Endodermal cell (in vitro differentiated cells): ENCODE measurements around the gene IL36RN. TPM values are rescaled to one million over a fixed set of nuclear protein-coding genes. Genes with fewer than 3 reads are reported as not detected.

Experiments used
- DNase-seq: peaks from one replicate; pipeline ENCODE4 v3.0.0-alpha.2; 2017
- H3K27ac ChIP-seq: 2 replicates; pipeline ENCODE4 v1.5.1; 2013; ENCODE audit warnings: mild to moderate bottlenecking, low read depth, low read length, moderate library complexity
- H3K27me3 ChIP-seq: 2 replicates; pipeline ENCODE4 v1.6.1; 2013; ENCODE audit warnings: mild to moderate bottlenecking, low read length, moderate library complexity; ENCODE audit not compliant: insufficient read depth, control insufficient read depth, poor library complexity, severe bottlenecking
- H3K36me3 ChIP-seq: 2 replicates; pipeline ENCODE4 v1.7.0; 2013; ENCODE audit warnings: mild to moderate bottlenecking, low read length, moderate library complexity; ENCODE audit not compliant: control insufficient read depth, insufficient read depth
- H3K4me1 ChIP-seq: one replicate; pipeline ENCODE4 v1.7.0; 2013; ENCODE audit warnings: low read length; ENCODE audit not compliant: control insufficient read depth, insufficient read depth
- H3K4me3 ChIP-seq: 2 replicates; pipeline ENCODE4 v1.5.1; 2013; ENCODE audit warnings: mild to moderate bottlenecking, low read length, moderate library complexity
- H3K9ac ChIP-seq: 2 replicates; pipeline ENCODE4 v1.6.1; 2013; ENCODE audit warnings: mild to moderate bottlenecking, low read length, moderate library complexity; ENCODE audit not compliant: poor library complexity, severe bottlenecking; ENCODE audit errors: extremely low read depth
- H3K9me3 ChIP-seq: 2 replicates; pipeline ENCODE4 v1.6.1; 2013; ENCODE audit warnings: mild to moderate bottlenecking, low read length, moderate library complexity; ENCODE audit not compliant: control insufficient read depth
- H3K27ac Mint-ChIP-seq: 2 replicates; pipeline ENCODE4 v1.8.0; 2020; ENCODE audit warnings: mixed read lengths
- H3K27me3 Mint-ChIP-seq: 2 replicates; pipeline ENCODE4 v1.8.0; 2021; ENCODE audit warnings: mild to moderate bottlenecking, mixed read lengths; ENCODE audit not compliant: insufficient read depth
- H3K36me3 Mint-ChIP-seq: 2 replicates; pipeline ENCODE4 v1.8.0; 2020; ENCODE audit warnings: low read depth, mixed read lengths
- H3K4me1 Mint-ChIP-seq: 2 replicates; pipeline ENCODE4 v1.8.0; 2020; ENCODE audit warnings: mixed read lengths
- H3K4me3 Mint-ChIP-seq: 2 replicates; pipeline ENCODE4 v1.8.0; 2020; ENCODE audit warnings: mild to moderate bottlenecking, moderate library complexity, mixed read lengths
- H3K9me3 Mint-ChIP-seq: 2 replicates; pipeline ENCODE4 v1.8.0; 2020; ENCODE audit warnings: mild to moderate bottlenecking, mixed read lengths
- WGBS, 2 experiments: methylation state at CpG; one replicate each; pipeline versions ENCODE4 v1.1.5 to v1.1.7; 2013; ENCODE audit warnings: missing lambda C conversion rate in 2 of 2, mixed read lengths in 1 of 2; ENCODE audit not compliant: insufficient coverage in 1 of 2, insufficient read length in 1 of 2; 5-methylcytosine and 5-hydroxymethylcytosine counted together
- total RNA-seq, 2 donors: library from RNA; stranded (reverse); fragmentation: NEBNext Ultra II Directional in 1 of 2; extraction: Animal tissue kit (Norgen Biotek cat#: 25700) in 1 of 2; gene quantifications; 2 replicates in 1 of 2; 3 replicates in 1 of 2; pipeline ENCODE4 v1.2.1, GENCODE V29; 2021
- TF ChIP-seq, protein P1 (sequence below): fragments of 200-600 bp; sonication (generic); conservative IDR thresholded peaks from 2 replicates; pipeline ENCODE4 v1.5.0; 2021; ENCODE audit warnings: antibody characterized with exemption, mild to moderate bottlenecking

The IL36RN gene
- total RNA-seq, 2 donors from 2014 or later = not detected

DNA sequence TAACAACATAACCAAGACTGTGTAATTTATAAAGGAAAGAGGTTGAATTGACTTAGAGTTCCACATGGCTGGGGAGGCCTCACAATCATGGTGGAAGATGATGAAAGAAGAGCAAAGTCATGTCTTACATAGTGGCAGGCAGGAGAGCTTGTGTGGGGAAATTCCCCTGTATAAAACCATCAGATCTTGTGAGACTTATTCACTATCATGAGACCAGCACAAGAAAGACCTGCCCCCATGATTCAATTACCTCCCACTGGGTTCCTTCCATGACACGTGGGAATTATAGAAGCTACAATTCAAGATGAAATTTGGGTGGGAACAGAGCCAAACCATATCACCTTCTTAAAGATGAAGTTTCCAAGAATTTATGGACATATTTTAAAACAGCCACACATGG lies 2.5 kb upstream of the IL36RN start:
- Mint-ChIP-seq H3K9me3 (peaks cover 37% of the 10 kb centered on the region), H3K27me3 (peaks cover 39% of the 10 kb centered on the region), H3K4me1 (no peaks in the 10 kb centered on the region), H3K27ac (no peak overlapping the region), H3K4me3 (no peak overlapping the region), H3K36me3 (no peaks in the 10 kb centered on the region)
- Histone ChIP-seq H3K4me3 (no peak overlapping the region), H3K27me3 (peaks cover 7% of the 10 kb centered on the region), H3K9ac (no peak overlapping the region), H3K4me1 (no peaks in the 10 kb centered on the region), H3K36me3 (no peaks in the 10 kb centered on the region), H3K27ac (no peak overlapping the region), H3K9me3 (peaks cover 27% of the 10 kb centered on the region)
- TF ChIP-seq, protein P1, sequence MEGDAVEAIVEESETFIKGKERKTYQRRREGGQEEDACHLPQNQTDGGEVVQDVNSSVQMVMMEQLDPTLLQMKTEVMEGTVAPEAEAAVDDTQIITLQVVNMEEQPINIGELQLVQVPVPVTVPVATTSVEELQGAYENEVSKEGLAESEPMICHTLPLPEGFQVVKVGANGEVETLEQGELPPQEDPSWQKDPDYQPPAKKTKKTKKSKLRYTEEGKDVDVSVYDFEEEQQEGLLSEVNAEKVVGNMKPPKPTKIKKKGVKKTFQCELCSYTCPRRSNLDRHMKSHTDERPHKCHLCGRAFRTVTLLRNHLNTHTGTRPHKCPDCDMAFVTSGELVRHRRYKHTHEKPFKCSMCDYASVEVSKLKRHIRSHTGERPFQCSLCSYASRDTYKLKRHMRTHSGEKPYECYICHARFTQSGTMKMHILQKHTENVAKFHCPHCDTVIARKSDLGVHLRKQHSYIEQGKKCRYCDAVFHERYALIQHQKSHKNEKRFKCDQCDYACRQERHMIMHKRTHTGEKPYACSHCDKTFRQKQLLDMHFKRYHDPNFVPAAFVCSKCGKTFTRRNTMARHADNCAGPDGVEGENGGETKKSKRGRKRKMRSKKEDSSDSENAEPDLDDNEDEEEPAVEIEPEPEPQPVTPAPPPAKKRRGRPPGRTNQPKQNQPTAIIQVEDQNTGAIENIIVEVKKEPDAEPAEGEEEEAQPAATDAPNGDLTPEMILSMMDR = no peak
- DNase-seq = no peak
- WGBS, 2 experiments = 57 to 70% methylated on average over 1 of the region's 1 CpG

DNA sequence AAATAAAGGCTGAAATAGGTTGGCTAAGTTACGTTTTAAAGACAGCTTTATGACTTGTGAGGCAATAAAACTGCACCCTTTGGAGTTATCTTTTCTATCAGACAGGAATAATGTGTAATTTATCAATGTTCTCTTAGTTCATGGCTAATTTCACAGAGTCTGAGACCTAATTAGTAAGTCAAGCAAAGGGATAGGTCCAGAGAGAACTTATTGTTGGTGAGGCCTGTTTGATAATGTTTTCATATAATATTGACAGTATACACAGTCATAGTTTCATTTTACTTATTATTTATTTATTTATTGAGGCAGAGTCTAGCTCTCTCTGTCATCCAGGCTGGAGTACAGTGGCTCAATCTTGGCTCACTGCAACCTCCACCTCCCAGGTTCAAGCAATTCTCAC lies 1.9 kb upstream of the IL36RN start:
- H3K4me3 ChIP-seq = no peak overlapping the region
- no peak overlapping the region for H3K9ac ChIP-seq
- no peak for DNase-seq
- 88 to 89% methylated on average over 1 of the region's 1 CpG for WGBS, 2 experiments
- Mint-ChIP-seq H3K4me3 (no peak overlapping the region), H3K9me3 (peaks cover 32% of the 10 kb centered on the region), H3K27me3 (peaks cover 43% of the 10 kb centered on the region), H3K36me3 (no peaks in the 10 kb centered on the region), H3K27ac (no peak overlapping the region), H3K4me1 (no peaks in the 10 kb centered on the region)
- H3K9me3 ChIP-seq = peaks cover 27% of the 10 kb centered on the region
- H3K4me1 ChIP-seq = no peaks in the 10 kb centered on the region
- TF ChIP-seq, protein P1 = no peak
- H3K36me3 ChIP-seq = no peaks in the 10 kb centered on the region
- no peak overlapping the region for H3K27ac ChIP-seq
- peaks cover 7% of the 10 kb centered on the region for H3K27me3 ChIP-seq

DNA sequence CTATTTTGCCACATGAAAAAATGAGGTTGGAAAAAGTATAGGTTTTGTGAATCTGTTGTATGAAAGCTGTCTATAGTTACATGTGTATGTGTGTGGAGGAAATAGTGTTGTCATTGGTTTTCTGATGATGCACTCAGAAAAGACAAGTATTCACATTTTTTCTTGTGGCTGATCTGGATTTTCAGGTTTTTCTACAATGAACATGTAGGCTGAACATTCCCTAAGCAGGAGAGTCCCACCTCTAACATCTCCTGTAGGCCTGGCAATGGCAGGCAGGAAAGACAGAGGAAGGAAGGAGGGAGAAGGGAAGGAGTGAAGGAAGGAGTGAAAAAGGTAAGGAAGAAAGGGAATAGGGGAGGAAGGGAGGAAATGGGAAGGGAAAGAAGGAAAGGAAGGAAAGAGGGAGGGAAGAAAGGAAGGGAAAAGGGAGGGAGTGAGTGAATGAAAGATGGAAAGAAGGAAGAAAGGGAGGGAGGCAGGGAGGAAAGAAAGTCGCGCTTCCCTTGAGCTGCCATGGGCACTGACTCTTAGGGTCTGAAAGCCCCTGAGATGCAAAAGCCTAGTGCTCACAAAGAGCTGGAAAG lies 495 bp upstream of the IL36RN start:
- no peak for DNase-seq
- whole genome bisulfite sequencing, 2 experiments = 69 to 78% methylated on average over 2 of the region's 2 CpGs
- peaks cover 27% of the 10 kb centered on the region for H3K9me3 ChIP-seq
- H3K27ac Mint-ChIP-seq = no peak overlapping the region
- H3K27me3 Mint-ChIP-seq = peaks cover 46% of the 10 kb centered on the region
- no peak overlapping the region for H3K27ac ChIP-seq
- H3K9ac ChIP-seq = no peak overlapping the region
- no peaks in the 10 kb centered on the region for H3K36me3 Mint-ChIP-seq
- TF ChIP-seq, protein P1 = no peak
- no peaks in the 10 kb centered on the region for H3K36me3 ChIP-seq
- no peaks in the 10 kb centered on the region for H3K4me1 ChIP-seq
- H3K4me3 Mint-ChIP-seq = no peak overlapping the region
- peaks cover 29% of the 10 kb centered on the region for H3K9me3 Mint-ChIP-seq
- no peak overlapping the region for H3K4me3 ChIP-seq
- H3K4me1 Mint-ChIP-seq = no peaks in the 10 kb centered on the region
- H3K27me3 ChIP-seq = peaks cover 7% of the 10 kb centered on the region
